HFFc6 (cell line): ENCODE measurements around the gene ENAH. TPM values are rescaled to one million over a fixed set of nuclear protein-coding genes. Genes with fewer than 3 reads are reported as not detected.

Source experiments
- DNase-seq: peaks from one replicate; pipeline ENCODE4 v3.0.0-alpha.2; 2018
- H3K27ac Mint-ChIP-seq: 2 replicates; pipeline ENCODE4 v1.8.0; 2020; ENCODE audit warnings: mild to moderate bottlenecking, mixed read lengths
- H3K27me3 Mint-ChIP-seq: 2 replicates; pipeline ENCODE4 v1.8.0; 2021; ENCODE audit warnings: mild to moderate bottlenecking, moderate library complexity, mixed read lengths; ENCODE audit not compliant: insufficient read depth
- H3K36me3 Mint-ChIP-seq: 2 replicates; pipeline ENCODE4 v1.8.0; 2021; ENCODE audit warnings: low read depth, mixed read lengths
- H3K4me1 Mint-ChIP-seq: 2 replicates; pipeline ENCODE4 v1.8.0; 2020; ENCODE audit warnings: low read depth, mixed read lengths
- H3K4me3 Mint-ChIP-seq: 2 replicates; pipeline ENCODE4 v1.8.0; 2020; ENCODE audit warnings: mild to moderate bottlenecking, moderate library complexity, mixed read lengths
- H3K9me3 Mint-ChIP-seq: 2 replicates; pipeline ENCODE4 v1.8.0; 2020; ENCODE audit warnings: mild to moderate bottlenecking, mixed read lengths
- total RNA-seq, 6 experiments: library from RNA; stranded (reverse); fragmentation: NEBNext Ultra II Directional; extraction: Animal tissue kit (Norgen Biotek cat#: 25700); gene quantifications; 2 replicates in 1 of 6; 3 replicates in 5 of 6; pipeline ENCODE4 v1.2.3, GENCODE V29; 2021
- TF ChIP-seq, protein P1 (sequence below): fragments of 200-600 bp; sonication (generic); IDR thresholded peaks from 2 replicates; pipeline ENCODE4 v1.5.0; 2021; ENCODE audit warnings: antibody characterized with exemption, mild to moderate bottlenecking

The ENAH gene
- total RNA-seq, 6 experiments from 2014 or later: 133 to 171 (median 139) TPM

- TF ChIP-seq, protein P1, sequence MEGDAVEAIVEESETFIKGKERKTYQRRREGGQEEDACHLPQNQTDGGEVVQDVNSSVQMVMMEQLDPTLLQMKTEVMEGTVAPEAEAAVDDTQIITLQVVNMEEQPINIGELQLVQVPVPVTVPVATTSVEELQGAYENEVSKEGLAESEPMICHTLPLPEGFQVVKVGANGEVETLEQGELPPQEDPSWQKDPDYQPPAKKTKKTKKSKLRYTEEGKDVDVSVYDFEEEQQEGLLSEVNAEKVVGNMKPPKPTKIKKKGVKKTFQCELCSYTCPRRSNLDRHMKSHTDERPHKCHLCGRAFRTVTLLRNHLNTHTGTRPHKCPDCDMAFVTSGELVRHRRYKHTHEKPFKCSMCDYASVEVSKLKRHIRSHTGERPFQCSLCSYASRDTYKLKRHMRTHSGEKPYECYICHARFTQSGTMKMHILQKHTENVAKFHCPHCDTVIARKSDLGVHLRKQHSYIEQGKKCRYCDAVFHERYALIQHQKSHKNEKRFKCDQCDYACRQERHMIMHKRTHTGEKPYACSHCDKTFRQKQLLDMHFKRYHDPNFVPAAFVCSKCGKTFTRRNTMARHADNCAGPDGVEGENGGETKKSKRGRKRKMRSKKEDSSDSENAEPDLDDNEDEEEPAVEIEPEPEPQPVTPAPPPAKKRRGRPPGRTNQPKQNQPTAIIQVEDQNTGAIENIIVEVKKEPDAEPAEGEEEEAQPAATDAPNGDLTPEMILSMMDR: no peak
- H3K36me3 Mint-ChIP-seq: no peaks in the 10 kb centered on the region
These were observed 108.0 kb downstream of the ENAH start for GRCh38 chr1:225544924-225545323.

GRCh38 chr1:225544263-225544662 lies 108.7 kb downstream of the ENAH start:
- no peak for DNase-seq
- Mint-ChIP-seq H3K27ac (no peak overlapping the region), H3K4me1 (peaks cover 38% of the 10 kb centered on the region), H3K36me3 (no peaks in the 10 kb centered on the region), H3K27me3 (peaks cover 4% of the 10 kb centered on the region), H3K4me3 (no peak overlapping the region), H3K9me3 (no peaks in the 10 kb centered on the region)
- TF ChIP-seq, protein P1: no peak

More at GRCh38 chr1:225544924-225545323, 108.0 kb downstream of the ENAH start:
- peaks cover 4% of the 10 kb centered on the region for H3K27me3 Mint-ChIP-seq
- no peak for DNase-seq
- peaks cover 31% of the 10 kb centered on the region for H3K4me1 Mint-ChIP-seq
- no peak overlapping the region for H3K4me3 Mint-ChIP-seq
- H3K9me3 Mint-ChIP-seq: no peaks in the 10 kb centered on the region
- H3K27ac Mint-ChIP-seq: no peak overlapping the region

DNA sequence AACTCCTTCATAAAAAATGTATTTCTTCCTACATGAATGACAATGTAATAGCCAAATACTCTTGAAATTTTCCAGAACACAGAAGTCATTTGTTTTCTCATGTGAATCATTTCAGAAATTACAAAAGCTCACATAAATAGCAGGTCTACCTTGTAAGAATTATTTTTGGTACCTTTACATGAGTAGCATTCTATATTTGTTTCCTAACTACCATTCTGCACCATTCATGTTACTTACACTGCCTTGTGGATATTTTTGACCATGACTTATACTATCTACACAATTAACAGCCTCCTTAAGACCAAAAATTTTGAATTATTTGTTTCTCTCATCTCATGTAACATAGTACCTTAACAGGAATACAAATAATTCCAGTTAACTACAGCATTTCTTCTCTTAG lies 109.6 kb downstream of the ENAH start:
- no peak overlapping the region for H3K27ac Mint-ChIP-seq
- H3K9me3 Mint-ChIP-seq: no peaks in the 10 kb centered on the region
- no peak overlapping the region for H3K4me3 Mint-ChIP-seq
- H3K36me3 Mint-ChIP-seq: no peaks in the 10 kb centered on the region
- TF ChIP-seq, protein P1: no peak
- no peak for DNase-seq
- H3K27me3 Mint-ChIP-seq: no peaks in the 10 kb centered on the region; the same call in none of the 2 replicates
- peaks cover 41% of the 10 kb centered on the region for H3K4me1 Mint-ChIP-seq

- no peak overlapping the region for H3K27ac Mint-ChIP-seq
- H3K36me3 Mint-ChIP-seq: no peaks in the 10 kb centered on the region
- H3K27me3 Mint-ChIP-seq: no peaks in the 10 kb centered on the region; the same call in 1 of the 2 replicates
- TF ChIP-seq, protein P1: no peak
- no peak overlapping the region for H3K4me3 Mint-ChIP-seq
- no peak for DNase-seq
- H3K9me3 Mint-ChIP-seq: no peaks in the 10 kb centered on the region
- H3K4me1 Mint-ChIP-seq: peaks cover 33% of the 10 kb centered on the region
These were observed 111.5 kb downstream of the ENAH start for GRCh38 chr1:225541383-225541782.

DNA sequence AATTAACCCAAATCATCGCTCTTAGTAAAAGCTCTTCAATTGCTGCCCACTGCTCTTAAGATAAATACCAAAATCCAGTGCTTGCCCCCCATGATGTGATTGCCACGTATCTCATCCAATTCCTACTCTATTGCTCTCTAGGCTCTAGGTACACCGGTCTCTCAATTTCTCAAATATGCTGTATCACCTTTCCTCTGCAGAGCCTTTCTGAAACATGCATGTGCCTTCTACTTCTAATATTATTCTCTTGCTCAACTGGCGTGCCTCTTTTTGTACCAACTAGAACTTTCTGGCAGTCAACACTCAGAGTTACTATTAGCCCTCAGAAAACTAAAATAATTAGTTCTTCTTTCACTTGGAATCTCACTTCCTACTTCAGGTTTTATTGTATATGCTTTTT lies 113.3 kb downstream of the ENAH start:
- no peaks in the 10 kb centered on the region for H3K9me3 Mint-ChIP-seq
- no peak for DNase-seq
- no peak overlapping the region for H3K27ac Mint-ChIP-seq

More for the DNA sequence above, 113.3 kb downstream of the ENAH start:
- peaks cover 33% of the 10 kb centered on the region for H3K4me1 Mint-ChIP-seq
- TF ChIP-seq, protein P1: no peak
- H3K36me3 Mint-ChIP-seq: no peaks in the 10 kb centered on the region
- H3K4me3 Mint-ChIP-seq: no peak overlapping the region
- H3K27me3 Mint-ChIP-seq: no peaks in the 10 kb centered on the region; the same call in 1 of the 2 replicates
